Measurements from ENCODE around the gene PLXNB3.

PLXNB3 gene

DNA sequence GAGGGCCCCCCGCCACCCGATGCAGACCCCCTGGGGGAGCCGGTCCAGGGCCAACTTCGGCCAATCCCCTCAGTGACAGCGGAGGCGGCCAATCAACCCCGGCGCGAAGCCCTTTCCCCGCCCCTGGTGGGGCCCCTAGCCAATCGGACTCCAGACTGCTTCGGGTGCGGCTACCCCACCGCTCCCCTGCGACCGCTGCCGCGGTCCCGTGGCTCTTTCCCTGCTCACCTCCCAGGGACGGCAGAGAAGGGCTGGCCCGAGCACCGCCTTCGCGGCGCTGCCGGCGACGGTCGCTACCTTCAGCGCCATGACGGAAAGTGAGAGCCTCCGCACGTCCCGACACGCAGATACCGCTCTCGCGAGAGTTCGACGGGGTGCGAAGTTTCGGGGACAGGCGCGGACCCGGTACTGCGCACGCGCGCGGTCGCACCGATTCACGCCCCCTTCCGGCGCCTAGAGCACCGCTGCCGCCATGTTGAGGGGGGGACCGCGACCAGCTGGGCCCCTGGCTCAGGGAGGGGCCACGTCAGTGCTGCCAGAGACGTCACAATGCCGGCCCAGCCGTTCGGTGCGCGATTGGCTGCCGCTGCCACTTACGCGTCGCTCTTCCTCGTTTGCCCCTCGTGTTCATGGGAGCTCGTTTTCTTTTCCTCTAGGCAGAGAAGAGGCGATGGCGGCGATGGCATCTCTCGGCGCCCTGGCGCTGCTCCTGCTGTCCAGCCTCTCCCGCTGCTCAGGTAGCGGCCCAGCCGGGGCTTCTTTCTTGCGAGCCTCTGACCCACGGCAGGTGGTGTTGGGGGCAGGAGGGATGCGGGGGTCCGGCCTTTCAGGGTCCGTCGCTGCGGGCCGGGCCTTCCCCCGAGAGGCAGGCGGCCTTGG is 30.2 kb downstream of the PLXNB3 start, which contains the start of the genes IDH3G and SSR4:
Gene IDH3G (minus strand): TSS at position 358 of the 879 bp plus-strand sequence. CDS start 49 bp downstream, at position 309.
Gene SSR4 (plus strand): TSS at position 651 of the 879 bp plus-strand sequence. CDS start 20 bp downstream, at position 671.
- H3K9me3 Mint-ChIP-seq, result no peaks in the 10 kb centered on the region

DNA sequence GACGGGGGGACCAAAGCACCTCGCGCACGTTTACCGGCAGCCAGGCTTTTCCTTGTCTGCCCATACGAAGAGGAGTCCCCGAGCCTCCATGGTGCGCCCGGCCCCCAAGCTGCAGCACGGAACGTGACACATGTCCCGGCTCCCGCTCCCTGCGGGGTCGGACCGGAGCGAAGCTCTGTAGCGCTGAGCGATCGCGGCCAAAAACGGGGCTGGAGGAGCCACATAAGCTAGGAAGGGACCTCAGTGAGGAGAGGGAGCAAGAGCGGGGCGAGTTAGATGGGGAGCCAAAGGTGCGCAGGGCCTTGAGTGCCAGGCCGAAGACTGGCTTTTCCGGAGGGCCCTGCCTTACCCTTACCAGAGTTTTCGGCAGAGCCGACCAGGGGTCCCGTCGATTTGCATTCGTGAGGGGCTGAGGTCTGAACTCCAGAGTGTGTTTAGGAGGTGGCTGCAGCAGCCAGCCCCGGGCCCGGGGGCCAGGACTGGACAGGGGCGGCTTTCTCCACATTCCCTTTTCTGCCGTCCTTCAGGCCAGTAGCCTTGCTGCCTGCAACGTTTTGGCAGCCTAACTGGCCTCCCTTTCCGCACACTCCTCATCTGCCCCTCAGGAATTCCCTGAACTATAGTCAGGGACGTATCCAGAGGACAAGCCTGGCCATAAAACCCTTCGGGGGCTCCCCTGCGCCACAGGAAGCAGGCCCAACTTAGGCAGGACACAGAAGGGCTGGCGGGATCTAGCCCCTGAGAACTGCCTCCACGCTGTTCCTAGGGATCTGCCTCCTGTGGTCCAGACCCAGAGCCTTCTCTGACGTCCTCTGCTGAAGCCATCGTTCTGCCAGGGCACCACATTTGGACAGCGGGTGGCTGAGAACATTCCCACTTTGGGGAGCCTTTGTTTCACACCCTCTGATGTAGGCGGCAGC is 31.1 kb downstream of the PLXNB3 start:
- no peaks in the 10 kb centered on the region for H3K27me3 Mint-ChIP-seq
- H3K27ac Mint-ChIP-seq, result peak overlapping the region; percentile 99
- DNase-seq, result no peak
- peak; percentile 10 to 15 for ATAC-seq (replicated peaks)
- H3K4me3 Mint-ChIP-seq, result peak overlapping the region; percentile 95 to 98
- H3K36me3 Mint-ChIP-seq, result peaks cover 17 to 31% of the 10 kb centered on the region in 2 donors
- H3K9me3 Mint-ChIP-seq, result no peaks in the 10 kb centered on the region
- peaks cover 10 to 21% of the 10 kb centered on the region in 2 donors for H3K4me1 Mint-ChIP-seq

More for the DNA sequence above, 30.2 kb downstream of the PLXNB3 start, which contains the start of the genes IDH3G and SSR4:
- H3K27ac Mint-ChIP-seq, result peak within 1 kb of the TSS; percentile 99
- peaks cover 17 to 31% of the 10 kb centered on the region in 2 donors for H3K36me3 Mint-ChIP-seq
- peak within 1 kb of the TSS; percentile 95 to 98 for H3K4me3 Mint-ChIP-seq
- ATAC-seq (replicated peaks), result peak; percentile 93 to 95
- peaks cover 10 to 21% of the 10 kb centered on the region in 2 donors for H3K4me1 Mint-ChIP-seq
- peak; percentile 92 for DNase-seq
- no peaks in the 10 kb centered on the region for H3K27me3 Mint-ChIP-seq

DNA sequence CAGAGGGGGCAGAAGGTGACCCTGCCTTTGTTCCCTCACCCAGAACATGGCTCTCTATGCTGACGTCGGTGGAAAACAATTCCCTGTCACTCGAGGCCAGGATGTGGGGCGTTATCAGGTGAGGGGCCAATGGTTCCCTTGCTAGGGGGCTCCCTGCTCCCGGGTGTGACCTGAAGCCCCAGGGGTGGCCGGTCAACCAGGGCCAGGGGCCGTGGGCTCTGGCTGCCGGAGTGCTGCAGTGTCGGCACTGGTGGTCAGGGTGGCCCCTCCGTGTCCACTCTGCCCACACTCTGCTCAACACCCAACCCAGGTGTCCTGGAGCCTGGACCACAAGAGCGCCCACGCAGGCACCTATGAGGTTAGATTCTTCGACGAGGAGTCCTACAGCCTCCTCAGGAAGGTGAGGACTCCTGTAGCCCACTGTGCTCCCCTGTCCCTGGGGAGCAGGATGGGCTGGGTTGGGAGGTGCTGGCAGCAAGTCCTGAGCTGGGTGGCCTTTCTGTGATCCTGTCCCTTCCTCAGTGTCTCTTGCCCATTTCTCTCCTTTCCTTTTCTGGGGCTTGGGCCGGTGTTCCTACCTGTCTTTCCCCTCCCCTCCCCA is 33.5 kb downstream of the PLXNB3 start:
- peak overlapping the region in 1 of 2 donors; percentile 98 for H3K4me3 Mint-ChIP-seq
- no peaks in the 10 kb centered on the region for H3K27me3 Mint-ChIP-seq
- no peaks in the 10 kb centered on the region for H3K9me3 Mint-ChIP-seq
- DNase-seq, result no peak
- ATAC-seq (replicated peaks), result no peak
- peaks cover 17 to 24% of the 10 kb centered on the region in 2 donors for H3K36me3 Mint-ChIP-seq
- peaks cover 10 to 20% of the 10 kb centered on the region in 2 donors for H3K4me1 Mint-ChIP-seq
- no peak overlapping the region for H3K27ac Mint-ChIP-seq

DNA sequence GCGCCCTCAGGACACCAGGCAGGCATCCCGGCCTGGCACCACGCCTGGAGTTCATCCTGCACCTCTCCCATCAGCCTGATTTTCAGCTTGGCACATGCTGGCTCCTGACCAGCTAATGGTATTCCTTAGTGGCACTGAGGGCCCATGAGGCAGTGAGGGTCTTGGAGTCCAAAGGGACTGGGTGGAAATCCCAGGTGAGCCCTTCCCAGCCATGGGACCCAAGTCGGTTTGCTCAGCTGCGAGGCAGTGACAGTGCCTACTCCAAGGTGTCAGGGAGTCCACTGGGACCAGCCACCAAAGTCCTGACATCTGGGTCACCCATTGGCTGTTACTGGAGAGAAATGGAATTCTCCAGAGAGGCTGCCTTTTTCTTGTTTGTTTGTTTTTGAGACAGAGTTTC is 35.3 kb downstream of the PLXNB3 start:
- Mint-ChIP-seq H3K27ac (no peak overlapping the region), H3K4me3 (no peak overlapping the region), H3K27me3 (no peaks in the 10 kb centered on the region), H3K9me3 (no peaks in the 10 kb centered on the region), H3K36me3 (peaks cover 17 to 24% of the 10 kb centered on the region in 2 donors), H3K4me1 (peaks cover 5 to 12% of the 10 kb centered on the region in 2 donors)
- ATAC-seq (replicated peaks), result no peak
- DNase-seq, result no peak

DNA sequence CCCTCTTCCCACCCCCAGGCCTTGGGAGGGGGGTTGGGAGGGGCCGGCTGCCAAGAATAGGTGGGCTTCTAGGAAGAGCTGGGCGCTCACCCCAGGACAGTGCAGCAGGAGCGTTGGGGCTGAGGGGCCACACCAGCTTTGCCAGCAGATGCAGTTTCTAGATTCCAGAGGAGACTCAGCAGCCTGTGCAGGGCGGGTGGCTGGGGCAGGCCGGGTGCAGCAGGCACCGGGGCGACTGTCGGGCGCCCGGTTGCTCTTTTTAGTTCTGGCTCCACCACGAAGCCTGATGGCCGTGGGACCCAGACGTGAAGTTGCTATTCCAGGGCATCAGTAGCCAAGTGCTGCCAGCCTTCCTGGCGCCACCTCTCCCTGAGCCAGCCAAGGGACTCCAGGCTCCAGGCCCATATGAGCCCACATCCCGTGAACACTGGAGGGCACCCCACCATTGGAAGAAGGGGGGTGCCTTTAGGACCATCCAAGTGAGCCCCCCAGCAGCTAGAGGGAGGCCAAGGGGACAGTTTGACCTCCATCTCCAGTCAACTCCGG is 36.2 kb downstream of the PLXNB3 start:
- DNase-seq (no peak), ATAC-seq (replicated peaks) (no peak)
- Mint-ChIP-seq H3K4me1 (peaks cover 5 to 12% of the 10 kb centered on the region in 2 donors), H3K27ac (peak overlapping the region; percentile 43), H3K36me3 (peaks cover 17 to 20% of the 10 kb centered on the region in 2 donors), H3K9me3 (no peaks in the 10 kb centered on the region), H3K4me3 (no peak overlapping the region), H3K27me3 (no peaks in the 10 kb centered on the region)

GRCh38 chrX:153800746-153801145 is 36.7 kb downstream of the PLXNB3 start:
- Mint-ChIP-seq H3K27me3 (no peaks in the 10 kb centered on the region), H3K27ac (no peak overlapping the region), H3K4me3 (no peak overlapping the region), H3K9me3 (no peaks in the 10 kb centered on the region), H3K36me3 (peaks cover 17 to 20% of the 10 kb centered on the region in 2 donors), H3K4me1 (peaks cover 5 to 11% of the 10 kb centered on the region in 2 donors)
- no peak for DNase-seq
- ATAC-seq (replicated peaks), result peak in 1 of 2 donors; percentile 34

- no peak overlapping the region for H3K4me3 Mint-ChIP-seq
- H3K27ac Mint-ChIP-seq, result no peak overlapping the region
- no peaks in the 10 kb centered on the region for H3K9me3 Mint-ChIP-seq
- H3K36me3 Mint-ChIP-seq, result peaks cover 11 to 13% of the 10 kb centered on the region in 2 donors
- no peak for ATAC-seq (replicated peaks)
- DNase-seq, result no peak
- peaks cover 0 to 2% of the 10 kb centered on the region in 2 donors for H3K4me1 Mint-ChIP-seq
- no peaks in the 10 kb centered on the region for H3K27me3 Mint-ChIP-seq
Observed at GRCh38 chrX:153801669-153802068, 37.6 kb downstream of the PLXNB3 start.

GRCh38 chrX:153802513-153803045 is 38.5 kb downstream of the PLXNB3 start:
- ATAC-seq (replicated peaks) (no peak), DNase-seq (no peak)
- H3K9me3 Mint-ChIP-seq, result no peaks in the 10 kb centered on the region
- H3K27me3 Mint-ChIP-seq, result no peaks in the 10 kb centered on the region
- H3K4me1 Mint-ChIP-seq, result no peaks in the 10 kb centered on the region
- H3K27ac Mint-ChIP-seq, result no peak overlapping the region
- peaks cover 9 to 11% of the 10 kb centered on the region in 2 donors for H3K36me3 Mint-ChIP-seq
- H3K4me3 Mint-ChIP-seq, result no peak overlapping the region

GRCh38 chrX:153803211-153804099 is 39.4 kb downstream of the PLXNB3 start:
- no peaks in the 10 kb centered on the region for H3K27me3 Mint-ChIP-seq
- peaks cover 3 to 5% of the 10 kb centered on the region in 2 donors for H3K36me3 Mint-ChIP-seq
- H3K9me3 Mint-ChIP-seq, result no peaks in the 10 kb centered on the region
- ATAC-seq (replicated peaks) (no peak), DNase-seq (no peak)
- no peak overlapping the region for H3K4me3 Mint-ChIP-seq
- no peaks in the 10 kb centered on the region for H3K4me1 Mint-ChIP-seq
- no peak overlapping the region for H3K27ac Mint-ChIP-seq

- Mint-ChIP-seq H3K4me3 (no peak overlapping the region), H3K27ac (no peak overlapping the region), H3K9me3 (no peaks in the 10 kb centered on the region), H3K27me3 (peaks cover 0 to 3% of the 10 kb centered on the region in 2 donors), H3K36me3 (no peaks in the 10 kb centered on the region), H3K4me1 (no peaks in the 10 kb centered on the region)
- no peak for ATAC-seq (replicated peaks)
- no peak for DNase-seq
Observed at GRCh38 chrX:153804100-153804595, 40.1 kb downstream of the PLXNB3 start.

- H3K27me3 Mint-ChIP-seq, result peaks cover 0 to 5% of the 10 kb centered on the region in 2 donors
- no peak overlapping the region for H3K4me3 Mint-ChIP-seq
- H3K9me3 Mint-ChIP-seq, result no peaks in the 10 kb centered on the region
- DNase-seq (no peak), ATAC-seq (replicated peaks) (no peak)
- H3K36me3 Mint-ChIP-seq, result no peaks in the 10 kb centered on the region
- H3K4me1 Mint-ChIP-seq, result no peaks in the 10 kb centered on the region
- no peak overlapping the region for H3K27ac Mint-ChIP-seq
Observed at GRCh38 chrX:153804621-153805020, 40.6 kb downstream of the PLXNB3 start.

DNA sequence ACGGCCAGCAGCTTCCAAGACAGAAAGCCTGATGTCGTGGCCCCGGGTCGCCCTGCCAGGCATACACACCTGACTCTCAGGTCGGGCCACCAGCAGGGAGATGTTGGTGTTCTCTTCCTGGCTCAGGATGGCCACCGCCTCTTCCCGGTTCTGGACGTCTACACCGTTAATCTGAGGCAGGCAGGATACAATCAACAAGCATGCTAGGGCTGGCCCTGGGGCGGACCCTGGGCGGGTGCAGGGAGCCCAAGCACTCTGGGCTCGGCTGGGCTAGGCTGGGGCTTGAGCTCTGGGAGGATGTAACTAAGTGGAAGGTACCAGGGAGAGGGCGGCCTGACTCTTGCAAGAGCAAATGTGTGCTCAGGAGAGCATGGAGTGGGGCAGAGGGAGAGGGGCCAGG is 41.4 kb downstream of the PLXNB3 start:
- no peaks in the 10 kb centered on the region for H3K9me3 Mint-ChIP-seq

More for the DNA sequence above, 41.4 kb downstream of the PLXNB3 start:
- no peak overlapping the region for H3K4me3 Mint-ChIP-seq
- peaks cover 0 to 10% of the 10 kb centered on the region in 2 donors for H3K27me3 Mint-ChIP-seq
- ATAC-seq (replicated peaks), result no peak
- no peak for DNase-seq
- H3K27ac Mint-ChIP-seq, result no peak overlapping the region
- H3K4me1 Mint-ChIP-seq, result no peaks in the 10 kb centered on the region
- H3K36me3 Mint-ChIP-seq, result no peaks in the 10 kb centered on the region

Measured in stimulated activated naive B cell treated with anti-CD40 and anti-IgM and Interleukin-4, amounts not matched to agents 10 μg/mL and 1 μg/mL and 100 μg/mL, for 72 hours (primary cell).